Measurements from ENCODE around the gene CLCN5.

DNA sequence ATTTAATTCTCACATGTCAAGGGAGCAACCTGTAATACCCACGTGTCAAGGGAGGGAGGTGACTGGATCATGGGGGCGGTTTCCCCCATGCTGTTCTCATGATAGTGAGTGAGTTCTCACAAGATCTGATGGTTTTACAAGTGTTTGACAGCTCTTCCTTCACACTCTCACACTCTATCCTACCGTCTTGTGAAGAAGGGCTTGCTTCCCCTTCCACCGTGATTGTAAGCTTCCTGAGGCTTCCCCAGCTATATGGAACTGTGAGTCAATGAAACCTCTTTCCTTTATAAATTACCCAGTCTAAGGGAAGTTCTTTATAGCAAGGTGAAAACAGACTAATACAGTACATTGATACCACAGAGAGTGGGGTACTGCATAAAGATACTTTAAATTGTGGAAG, 25.4 kb upstream of the CLCN5 start:
- TF ChIP-seq, protein P1, sequence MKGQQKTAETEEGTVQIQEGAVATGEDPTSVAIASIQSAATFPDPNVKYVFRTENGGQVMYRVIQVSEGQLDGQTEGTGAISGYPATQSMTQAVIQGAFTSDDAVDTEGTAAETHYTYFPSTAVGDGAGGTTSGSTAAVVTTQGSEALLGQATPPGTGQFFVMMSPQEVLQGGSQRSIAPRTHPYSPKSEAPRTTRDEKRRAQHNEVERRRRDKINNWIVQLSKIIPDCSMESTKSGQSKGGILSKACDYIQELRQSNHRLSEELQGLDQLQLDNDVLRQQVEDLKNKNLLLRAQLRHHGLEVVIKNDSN (IDR thresholded peaks at IDR 0.05) = no peak
- TF ChIP-seq EGR1 (IDR thresholded peaks at IDR 0.05) = no peak
- TF ChIP-seq, protein P2, sequence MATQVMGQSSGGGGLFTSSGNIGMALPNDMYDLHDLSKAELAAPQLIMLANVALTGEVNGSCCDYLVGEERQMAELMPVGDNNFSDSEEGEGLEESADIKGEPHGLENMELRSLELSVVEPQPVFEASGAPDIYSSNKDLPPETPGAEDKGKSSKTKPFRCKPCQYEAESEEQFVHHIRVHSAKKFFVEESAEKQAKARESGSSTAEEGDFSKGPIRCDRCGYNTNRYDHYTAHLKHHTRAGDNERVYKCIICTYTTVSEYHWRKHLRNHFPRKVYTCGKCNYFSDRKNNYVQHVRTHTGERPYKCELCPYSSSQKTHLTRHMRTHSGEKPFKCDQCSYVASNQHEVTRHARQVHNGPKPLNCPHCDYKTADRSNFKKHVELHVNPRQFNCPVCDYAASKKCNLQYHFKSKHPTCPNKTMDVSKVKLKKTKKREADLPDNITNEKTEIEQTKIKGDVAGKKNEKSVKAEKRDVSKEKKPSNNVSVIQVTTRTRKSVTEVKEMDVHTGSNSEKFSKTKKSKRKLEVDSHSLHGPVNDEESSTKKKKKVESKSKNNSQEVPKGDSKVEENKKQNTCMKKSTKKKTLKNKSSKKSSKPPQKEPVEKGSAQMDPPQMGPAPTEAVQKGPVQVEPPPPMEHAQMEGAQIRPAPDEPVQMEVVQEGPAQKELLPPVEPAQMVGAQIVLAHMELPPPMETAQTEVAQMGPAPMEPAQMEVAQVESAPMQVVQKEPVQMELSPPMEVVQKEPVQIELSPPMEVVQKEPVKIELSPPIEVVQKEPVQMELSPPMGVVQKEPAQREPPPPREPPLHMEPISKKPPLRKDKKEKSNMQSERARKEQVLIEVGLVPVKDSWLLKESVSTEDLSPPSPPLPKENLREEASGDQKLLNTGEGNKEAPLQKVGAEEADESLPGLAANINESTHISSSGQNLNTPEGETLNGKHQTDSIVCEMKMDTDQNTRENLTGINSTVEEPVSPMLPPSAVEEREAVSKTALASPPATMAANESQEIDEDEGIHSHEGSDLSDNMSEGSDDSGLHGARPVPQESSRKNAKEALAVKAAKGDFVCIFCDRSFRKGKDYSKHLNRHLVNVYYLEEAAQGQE (IDR thresholded peaks at IDR 0.05; ENCODE audit: low read depth) = no peak
